A673 (cell line): ENCODE measurements around the gene THY1. TPM values are rescaled to one million over a fixed set of nuclear protein-coding genes. Genes with fewer than 3 reads are reported as not detected.

Experiments
- BruUV-seq: library from RNA; stranded (reverse); fragments of 400-500 nt; replicated peaks from 2 replicates; lab custom pipeline; 2021; lab: Mats Ljungman, UMichigan
- CTCF ChIA-PET: fragments of 300-600 bp; sonication (Branson Sonifier 250); formaldehyde crosslinking; loops from one replicate; lab custom pipeline; 2022; ENCODE audit warnings: antibody characterized with exemption; lab: Charles Lee
- POLR2A ChIA-PET: fragments of 300-600 bp; sonication (Branson Sonifier 250); formaldehyde crosslinking; loops from one replicate; lab custom pipeline; 2022; ENCODE audit warnings: antibody characterized with exemption; ENCODE audit not compliant: low non-redundant PET; lab: Charles Lee
- DNase-seq: peaks from one replicate; pipeline ENCODE4 v3.0.0-alpha.2; 2015; ENCODE audit warnings: low spot score
- H3K27ac ChIP-seq: fragments of 200-600 bp; sonication (generic); 2 replicates; pipeline ENCODE4 v1.5.1; 2016; ENCODE audit warnings: mixed run types, low read depth, mild to moderate bottlenecking, mixed read lengths, antibody characterized with exemption, low read length; ENCODE audit not compliant: poor library complexity, severe bottlenecking
- H3K27me3 ChIP-seq: fragments of 200-600 bp; sonication (generic); replicated peaks from 2 replicates; pipeline ENCODE4 v1.6.1; 2017; ENCODE audit warnings: mixed run types, low read depth, mild to moderate bottlenecking, mixed read lengths, antibody characterized with exemption, low read length; ENCODE audit not compliant: insufficient read depth, poor library complexity
- H3K36me3 ChIP-seq: fragments of 200-600 bp; sonication (generic); 2 replicates; pipeline ENCODE4 v1.6.1; 2016; ENCODE audit warnings: mixed run types, mild to moderate bottlenecking, mixed read lengths, antibody characterized with exemption, low read length; ENCODE audit not compliant: insufficient read depth, poor library complexity, severe bottlenecking
- H3K4me1 ChIP-seq: fragments of 200-600 bp; sonication (generic); 2 replicates; pipeline ENCODE4 v1.6.1; 2017; ENCODE audit warnings: mixed run types, mild to moderate bottlenecking, mixed read lengths, antibody characterized with exemption, low read length; ENCODE audit not compliant: insufficient read depth, poor library complexity, severe bottlenecking
- H3K4me3 ChIP-seq: fragments of 200-600 bp; sonication (generic); 2 replicates; pipeline ENCODE4 v1.5.1; 2016; ENCODE audit warnings: low read depth, mixed run types, mild to moderate bottlenecking, mixed read lengths, low read length; ENCODE audit not compliant: poor library complexity, severe bottlenecking
- H3K9me3 ChIP-seq: fragments of 200-600 bp; sonication (generic); 2 replicates; pipeline ENCODE4 v1.6.1; 2016; ENCODE audit warnings: mixed run types, low read depth, mild to moderate bottlenecking, mixed read lengths, antibody characterized with exemption, low read length; ENCODE audit not compliant: poor library complexity, severe bottlenecking
- CTCF ChIP-seq: fragments of 300-800, 200-600 bp; sonication (generic); conservative IDR thresholded peaks from 2 replicates; pipeline ENCODE4 v1.5.1; 2017; ENCODE audit warnings: low read depth, mild to moderate bottlenecking, antibody characterized with exemption, low read length, moderate library complexity, mixed read lengths
- EZH2 ChIP-seq: fragments of 200-600 bp; sonication (generic); IDR thresholded peaks from 2 replicates; pipeline ENCODE4 v1.6.1; 2017; ENCODE audit warnings: borderline replicate concordance, low read depth, mild to moderate bottlenecking, mixed read lengths, antibody characterized with exemption, low read length; ENCODE audit not compliant: poor library complexity, severe bottlenecking
- intact Hi-C: fragments of 100-400 bp; cut with micrococcal nuclease; formaldehyde crosslinking; loops from one replicate; pipeline ENCODE4 v1.10.0; 2022; ENCODE audit not compliant: unreplicated experiment
- total RNA-seq: library from RNA; stranded (reverse); gene quantifications from 2 replicates; pipeline ENCODE4 v1.2.3, GENCODE V29; 2021

THY1 gene
- total RNA-seq, 1 experiment from 2014 or later = 187 TPM

- intact Hi-C loops = no loop called here
- BruUV-seq = no TSS peak
- H3K4me1 ChIP-seq = peaks cover 15% of the 10 kb centered on the region
- POLR2A ChIA-PET = no interaction called here
- H3K27me3 ChIP-seq = no peaks in the 10 kb centered on the region
- no peak for DNase-seq
- no peaks in the 10 kb centered on the region for H3K36me3 ChIP-seq
- no peaks in the 10 kb centered on the region for H3K9me3 ChIP-seq
- no peak overlapping the region for H3K27ac ChIP-seq
- TF ChIP-seq CTCF = no peak
- no peak for TF ChIP-seq EZH2
- no peak overlapping the region for H3K4me3 ChIP-seq
- CTCF ChIA-PET = interaction anchor here (0.6 to 2.0 kb wide), 3 partner anchors 28 to 99 kb away, joined by 4 to 7 read pairs (median 6); no protein-coding TSS in a partner anchor
Observed at GRCh38 chr11:119376197-119376847, 46.6 kb downstream of the THY1 start.

GRCh38 chr11:119375337-119376196 lies 47.4 kb downstream of the THY1 start:
- H3K9me3 ChIP-seq = no peaks in the 10 kb centered on the region
- BruUV-seq = no TSS peak
- ChIA-PET CTCF (interaction anchor here (0.5 to 2.0 kb wide), 4 partner anchors 27 to 99 kb away, joined by 4 to 7 read pairs (median 5); no protein-coding TSS in a partner anchor), POLR2A (no interaction called here)
- H3K27ac ChIP-seq = no peak overlapping the region
- no peaks in the 10 kb centered on the region for H3K36me3 ChIP-seq
- no peaks in the 10 kb centered on the region for H3K27me3 ChIP-seq
- no peak overlapping the region for H3K4me3 ChIP-seq
- intact Hi-C loops = loop anchor here (2.0 kb wide), 1 partner anchor 19 kb away; no protein-coding TSS in a partner anchor
- TF ChIP-seq CTCF = no peak
- no peak for TF ChIP-seq EZH2
- H3K4me1 ChIP-seq = peaks cover 17% of the 10 kb centered on the region
- DNase-seq = no peak

GRCh38 chr11:119374632-119375336 lies 48.2 kb downstream of the THY1 start:
- Histone ChIP-seq H3K36me3 (no peaks in the 10 kb centered on the region), H3K4me1 (peaks cover 14% of the 10 kb centered on the region), H3K27me3 (no peaks in the 10 kb centered on the region), H3K4me3 (no peak overlapping the region), H3K27ac (no peak overlapping the region), H3K9me3 (no peaks in the 10 kb centered on the region)
- no peak for DNase-seq
- no TSS peak for BruUV-seq
- TF ChIP-seq EZH2 (no peak), CTCF (no peak)
- intact Hi-C loops = loop anchor here (2.0 kb wide), 1 partner anchor 18 kb away; no protein-coding TSS in a partner anchor
- CTCF ChIA-PET = interaction anchor here (0.8 to 3.5 kb wide), 5 partner anchors 19 to 48 kb away, joined by 3 to 34 read pairs (median 3); partner anchors contain the start of gene THY1
- POLR2A ChIA-PET = no interaction called here
